ENCODE data around the gene PIK3C3.

DNA sequence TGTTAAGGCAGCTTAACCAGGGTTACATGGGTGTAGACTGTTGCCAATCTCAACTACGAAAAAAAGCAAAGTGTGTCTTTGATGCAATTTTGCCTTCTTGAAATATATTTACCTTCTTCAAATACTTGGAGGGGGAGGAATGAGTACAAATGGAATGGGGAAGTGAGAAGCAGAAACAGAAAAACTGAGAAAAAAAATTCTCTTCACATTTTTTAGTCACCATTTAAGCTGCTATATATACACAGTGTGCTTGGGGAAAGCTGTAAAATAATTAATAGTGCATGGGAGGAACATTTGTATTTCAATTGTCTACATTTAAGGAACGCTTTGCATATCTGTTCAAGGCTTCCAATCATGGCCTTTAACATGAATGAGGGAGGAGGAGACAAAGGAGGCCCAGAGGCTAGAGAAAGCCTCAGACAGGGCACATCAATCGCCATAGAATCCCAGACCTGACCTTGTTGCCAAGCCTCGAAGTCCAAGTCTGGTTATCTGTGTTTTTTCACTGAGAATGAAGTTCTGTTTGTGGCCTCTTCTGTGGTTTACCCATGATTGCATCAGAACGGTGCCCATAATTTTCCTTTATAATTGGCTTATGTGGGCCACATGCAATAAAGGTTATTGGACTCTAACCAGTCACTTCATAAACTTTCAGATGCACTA, 158.6 kb downstream of the PIK3C3 start:
- TF ChIP-seq, protein P1, sequence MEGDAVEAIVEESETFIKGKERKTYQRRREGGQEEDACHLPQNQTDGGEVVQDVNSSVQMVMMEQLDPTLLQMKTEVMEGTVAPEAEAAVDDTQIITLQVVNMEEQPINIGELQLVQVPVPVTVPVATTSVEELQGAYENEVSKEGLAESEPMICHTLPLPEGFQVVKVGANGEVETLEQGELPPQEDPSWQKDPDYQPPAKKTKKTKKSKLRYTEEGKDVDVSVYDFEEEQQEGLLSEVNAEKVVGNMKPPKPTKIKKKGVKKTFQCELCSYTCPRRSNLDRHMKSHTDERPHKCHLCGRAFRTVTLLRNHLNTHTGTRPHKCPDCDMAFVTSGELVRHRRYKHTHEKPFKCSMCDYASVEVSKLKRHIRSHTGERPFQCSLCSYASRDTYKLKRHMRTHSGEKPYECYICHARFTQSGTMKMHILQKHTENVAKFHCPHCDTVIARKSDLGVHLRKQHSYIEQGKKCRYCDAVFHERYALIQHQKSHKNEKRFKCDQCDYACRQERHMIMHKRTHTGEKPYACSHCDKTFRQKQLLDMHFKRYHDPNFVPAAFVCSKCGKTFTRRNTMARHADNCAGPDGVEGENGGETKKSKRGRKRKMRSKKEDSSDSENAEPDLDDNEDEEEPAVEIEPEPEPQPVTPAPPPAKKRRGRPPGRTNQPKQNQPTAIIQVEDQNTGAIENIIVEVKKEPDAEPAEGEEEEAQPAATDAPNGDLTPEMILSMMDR (IDR thresholded peaks at IDR 0.05): no peak
- TF ChIP-seq POLR2A (IDR thresholded peaks at IDR 0.05) (no peak), POLR2AphosphoS5 (IDR thresholded peaks at IDR 0.05) (no peak)

Measured in breast epithelium (tissue), 3 donors.